ENCODE measurements around the gene RLN3. TPM values are rescaled to one million over a fixed set of nuclear protein-coding genes. Genes with fewer than 3 reads are reported as not detected.

Gene RLN3
- total and polyA plus RNA-seq, 4 experiments from 2014 or later, result 0.41 TPM; not detected in 3

GRCh38 chr19:14052470-14052869 lies 24.5 kb downstream of the RLN3 start:
- Mint-ChIP-seq H3K27me3 (no peaks in the 10 kb centered on the region), H3K36me3 (peaks cover 38 to 46% of the 10 kb centered on the region in 2 donors), H3K4me1 (peaks cover 0 to 10% (median 5%) of the 10 kb centered on the region in 4 donors), H3K4me3 (no peak overlapping the region), H3K27ac (peak overlapping the region in 2 of 7 donors; percentile 8 to 90), H3K9me3 (peaks cover 0 to 9% (median 0%) of the 10 kb centered on the region in 8 donors)
- Histone ChIP-seq H3K4me1 (ENCODE audit: insufficient read depth, low read length) (no peaks in the 10 kb centered on the region), H3K27ac (ENCODE audit: low read depth, low read length) (no peak overlapping the region), H3K4me3 (ENCODE audit: low read length in 2 of 2) (no peak overlapping the region), H3K9me3 (ENCODE audit: control insufficient read depth in 1 of 2, low read length in 2 of 2) (no peaks in the 10 kb centered on the region), H3K36me3 (ENCODE audit: insufficient read depth, low read length) (peaks cover 39% of the 10 kb centered on the region), H3K27me3 (ENCODE audit: insufficient read depth, low read length) (no peaks in the 10 kb centered on the region)
- intact Hi-C loops (cut with micrococcal nuclease), result no loop called here
- POLR2A ChIA-PET (ENCODE audit: partially characterized antibody), result interaction anchor here (0.8 to 1.7 kb wide), 6 partner anchors 9 to 172 kb away, joined by 3 to 6 read pairs (median 4); partner anchors contain the start of gene IL27RA
- CTCF ChIA-PET (ENCODE audit: partially characterized antibody), result interaction anchor here (0.9 to 2.1 kb wide), 5 partner anchors 10 to 178 kb away, joined by 3 to 8 read pairs (median 6); partner anchors contain the start of gene MISP3
- no peak for DNase-seq

GRCh38 chr19:14053032-14053431 lies 25.1 kb downstream of the RLN3 start:
- intact Hi-C loops (cut with micrococcal nuclease), result no loop called here
- no peak for DNase-seq
- H3K4me1 ChIP-seq (ENCODE audit: insufficient read depth, low read length), result peaks cover 4% of the 10 kb centered on the region
- no peak overlapping the region for H3K27ac ChIP-seq (ENCODE audit: low read depth, low read length)
- peaks cover 5 to 15% (median 6%) of the 10 kb centered on the region in 4 donors for H3K4me1 Mint-ChIP-seq
- H3K4me3 ChIP-seq (ENCODE audit: low read length in 2 of 2), result no peak overlapping the region
- POLR2A ChIA-PET (ENCODE audit: partially characterized antibody), result interaction anchor here (0.8 to 1.7 kb wide), 7 partner anchors 10 to 172 kb away, joined by 3 to 6 read pairs (median 4); partner anchors contain the start of genes IL27RA and RFX1
- peaks cover 0 to 9% (median 0%) of the 10 kb centered on the region in 8 donors for H3K9me3 Mint-ChIP-seq
- CTCF ChIA-PET (ENCODE audit: partially characterized antibody), result interaction anchor here (0.9 to 2.1 kb wide), 5 partner anchors 11 to 178 kb away, joined by 3 to 8 read pairs (median 6); partner anchors contain the start of gene MISP3
- H3K36me3 ChIP-seq (ENCODE audit: insufficient read depth, low read length), result peaks cover 39% of the 10 kb centered on the region
- H3K4me3 Mint-ChIP-seq, result no peak overlapping the region
- H3K27me3 ChIP-seq (ENCODE audit: insufficient read depth, low read length), result peaks cover 1% of the 10 kb centered on the region
- peaks cover 0 to 3% of the 10 kb centered on the region in 2 donors for H3K27me3 Mint-ChIP-seq
- peak overlapping the region in 3 of 7 donors; percentile 35 to 62 (median 57) for H3K27ac Mint-ChIP-seq
- peaks cover 38 to 46% of the 10 kb centered on the region in 2 donors for H3K36me3 Mint-ChIP-seq
- H3K9me3 ChIP-seq (ENCODE audit: control insufficient read depth in 1 of 2, low read length in 2 of 2), result no peaks in the 10 kb centered on the region

- Mint-ChIP-seq H3K9me3 (peaks cover 0 to 9% (median 0%) of the 10 kb centered on the region in 8 donors), H3K4me3 (no peak overlapping the region), H3K27ac (no peak overlapping the region), H3K4me1 (peaks cover 6 to 18% (median 11%) of the 10 kb centered on the region in 4 donors), H3K27me3 (peaks cover 1 to 7% of the 10 kb centered on the region in 2 donors), H3K36me3 (peaks cover 35 to 43% of the 10 kb centered on the region in 2 donors)
- DNase-seq, result no peak
- Histone ChIP-seq H3K4me1 (ENCODE audit: insufficient read depth, low read length) (peaks cover 9% of the 10 kb centered on the region), H3K36me3 (ENCODE audit: insufficient read depth, low read length) (peaks cover 36% of the 10 kb centered on the region), H3K4me3 (ENCODE audit: low read length in 2 of 2) (no peak overlapping the region), H3K9me3 (ENCODE audit: control insufficient read depth in 1 of 2, low read length in 2 of 2) (no peaks in the 10 kb centered on the region), H3K27me3 (ENCODE audit: insufficient read depth, low read length) (peaks cover 6% of the 10 kb centered on the region), H3K27ac (ENCODE audit: low read depth, low read length) (no peak overlapping the region)
- ChIA-PET POLR2A (ENCODE audit: partially characterized antibody) (interaction anchor here (0.6 to 1.7 kb wide), 5 partner anchors 10 to 173 kb away, joined by 3 to 6 read pairs (median 4); partner anchors contain the start of genes IL27RA and RFX1), CTCF (ENCODE audit: partially characterized antibody) (interaction anchor here (1.0 to 1.3 kb wide), 4 partner anchors 11 to 151 kb away, joined by 3 to 8 read pairs (median 6); partner anchors contain the start of gene MISP3)
- intact Hi-C loops (cut with micrococcal nuclease), result no loop called here
These were observed 25.6 kb downstream of the RLN3 start for GRCh38 chr19:14053500-14053899.

- H3K27me3 Mint-ChIP-seq, result peaks cover 6 to 12% of the 10 kb centered on the region in 2 donors
These were observed 26.2 kb downstream of the RLN3 start for GRCh38 chr19:14054099-14054498.

GRCh38 chr19:14054721-14055120 lies 26.8 kb downstream of the RLN3 start:
- Mint-ChIP-seq H3K27ac (peak overlapping the region in 2 of 7 donors; percentile 47 to 74), H3K4me3 (peak overlapping the region in 1 of 8 donors; percentile 21), H3K27me3 (peaks cover 9 to 15% of the 10 kb centered on the region in 2 donors), H3K4me1 (peaks cover 9 to 25% (median 16%) of the 10 kb centered on the region in 4 donors), H3K36me3 (peaks cover 32 to 33% of the 10 kb centered on the region in 2 donors), H3K9me3 (peaks cover 0 to 9% (median 0%) of the 10 kb centered on the region in 8 donors)
- Histone ChIP-seq H3K4me1 (ENCODE audit: insufficient read depth, low read length) (peaks cover 16% of the 10 kb centered on the region), H3K27me3 (ENCODE audit: insufficient read depth, low read length) (peaks cover 15% of the 10 kb centered on the region), H3K27ac (ENCODE audit: low read depth, low read length) (no peak overlapping the region), H3K36me3 (ENCODE audit: insufficient read depth, low read length) (peaks cover 25% of the 10 kb centered on the region), H3K4me3 (ENCODE audit: low read length in 2 of 2) (no peak overlapping the region), H3K9me3 (ENCODE audit: control insufficient read depth in 1 of 2, low read length in 2 of 2) (no peaks in the 10 kb centered on the region)
- POLR2A ChIA-PET (ENCODE audit: partially characterized antibody), result interaction anchor here (0.6 to 0.8 kb wide), 2 partner anchors 55 to 173 kb away, joined by 3 to 6 read pairs; no protein-coding TSS in a partner anchor
- CTCF ChIA-PET (ENCODE audit: partially characterized antibody), result interaction anchor here (0.7 to 1.3 kb wide), 3 partner anchors 11 to 19 kb away, joined by 3 to 5 read pairs (median 4); no protein-coding TSS in a partner anchor
- intact Hi-C loops (cut with micrococcal nuclease), result no loop called here
- DNase-seq, result no peak

More at GRCh38 chr19:14054099-14054498, 26.2 kb downstream of the RLN3 start:
- Mint-ChIP-seq H3K4me3 (peak overlapping the region in 1 of 8 donors; percentile 66), H3K9me3 (peaks cover 0 to 9% (median 0%) of the 10 kb centered on the region in 8 donors), H3K36me3 (peaks cover 32 to 37% of the 10 kb centered on the region in 2 donors), H3K4me1 (peaks cover 9 to 22% (median 14%) of the 10 kb centered on the region in 4 donors), H3K27ac (peak overlapping the region in 5 of 7 donors; percentile 22 to 83 (median 39))
- Histone ChIP-seq H3K9me3 (ENCODE audit: control insufficient read depth in 1 of 2, low read length in 2 of 2) (no peaks in the 10 kb centered on the region), H3K4me3 (ENCODE audit: low read length in 2 of 2) (no peak overlapping the region), H3K27me3 (ENCODE audit: insufficient read depth, low read length) (peaks cover 10% of the 10 kb centered on the region), H3K27ac (ENCODE audit: low read depth, low read length) (no peak overlapping the region), H3K4me1 (ENCODE audit: insufficient read depth, low read length) (peaks cover 14% of the 10 kb centered on the region), H3K36me3 (ENCODE audit: insufficient read depth, low read length) (peaks cover 30% of the 10 kb centered on the region)
- no peak for DNase-seq
- ChIA-PET CTCF (ENCODE audit: partially characterized antibody) (interaction anchor here (0.7 to 1.3 kb wide), 3 partner anchors 11 to 18 kb away, joined by 3 to 5 read pairs (median 4); no protein-coding TSS in a partner anchor), POLR2A (ENCODE audit: partially characterized antibody) (interaction anchor here (0.6 to 0.8 kb wide), 3 partner anchors 17 to 172 kb away, joined by 3 to 6 read pairs (median 3); no protein-coding TSS in a partner anchor)
- intact Hi-C loops (cut with micrococcal nuclease), result no loop called here

GRCh38 chr19:14055396-14055795 lies 27.4 kb downstream of the RLN3 start:
- peaks cover 26 to 28% of the 10 kb centered on the region in 2 donors for H3K36me3 Mint-ChIP-seq
- H3K36me3 ChIP-seq (ENCODE audit: insufficient read depth, low read length), result peaks cover 23% of the 10 kb centered on the region
- no peak overlapping the region for H3K4me3 Mint-ChIP-seq
- no peaks in the 10 kb centered on the region for H3K9me3 ChIP-seq (ENCODE audit: control insufficient read depth in 1 of 2, low read length in 2 of 2)
- POLR2A ChIA-PET (ENCODE audit: partially characterized antibody), result interaction anchor here (0.6 kb wide), 1 partner anchor 9 kb away, joined by 4 read pairs; no protein-coding TSS in a partner anchor
- peaks cover 9 to 28% (median 17%) of the 10 kb centered on the region in 4 donors for H3K4me1 Mint-ChIP-seq
- DNase-seq, result no peak
- H3K4me3 ChIP-seq (ENCODE audit: low read length in 2 of 2), result no peak overlapping the region
- peaks cover 18% of the 10 kb centered on the region for H3K4me1 ChIP-seq (ENCODE audit: insufficient read depth, low read length)
- peak overlapping the region in 2 of 7 donors; percentile 19 to 50 for H3K27ac Mint-ChIP-seq
- CTCF ChIA-PET (ENCODE audit: partially characterized antibody), result interaction anchor here (1.5 kb wide), 1 partner anchor 20 kb away, joined by 4 read pairs; no protein-coding TSS in a partner anchor
- no peak overlapping the region for H3K27ac ChIP-seq (ENCODE audit: low read depth, low read length)
- peaks cover 10 to 19% of the 10 kb centered on the region in 2 donors for H3K27me3 Mint-ChIP-seq
- intact Hi-C loops (cut with micrococcal nuclease), result no loop called here
- peaks cover 0 to 9% (median 0%) of the 10 kb centered on the region in 8 donors for H3K9me3 Mint-ChIP-seq
- H3K27me3 ChIP-seq (ENCODE audit: insufficient read depth, low read length), result peaks cover 17% of the 10 kb centered on the region

Data from CD4-positive, alpha-beta memory T cell (primary cell).